BLaER1 (cell line): Measurements from ENCODE around the gene LPAR6.
"Not testable (repeated sequence)": the region's sequence is repeated elsewhere in the genome, so short reads cannot be mapped to it uniquely, and the experiment has no call there.

Source experiments
- H3K27ac ChIP-seq: shearing (Covaris generic); formaldehyde crosslinking; 2 replicates; pipeline ENCODE4 v1.8.1; 2022
- H3K27me3 ChIP-seq: shearing (Covaris generic); formaldehyde crosslinking; 2 replicates; pipeline ENCODE4 v1.8.1; 2022
- H3K36me3 ChIP-seq: shearing (Covaris generic); formaldehyde crosslinking; 2 replicates; pipeline ENCODE4 v1.8.1; 2022
- H3K4me1 ChIP-seq: shearing (Covaris generic); formaldehyde crosslinking; 2 replicates; pipeline ENCODE4 v1.8.1; 2022
- H3K4me2 ChIP-seq: shearing (Covaris generic); formaldehyde crosslinking; 2 replicates; pipeline ENCODE4 v1.8.1; 2022
- H3K4me3 ChIP-seq: shearing (Covaris generic); formaldehyde crosslinking; 2 replicates; pipeline ENCODE4 v1.8.1; 2022
- H3K9ac ChIP-seq: shearing (Covaris generic); formaldehyde crosslinking; 2 replicates; pipeline ENCODE4 v1.8.1; 2022
- H3K9me3 ChIP-seq: shearing (Covaris generic); formaldehyde crosslinking; 2 replicates; pipeline ENCODE4 v1.8.1; 2022
- H4K20me1 ChIP-seq: shearing (Covaris generic); formaldehyde crosslinking; 2 replicates; pipeline ENCODE4 v1.8.1; 2022
- Cebpa-rat ChIP-seq: shearing (Covaris generic); IDR thresholded peaks from 2 replicates; pipeline ENCODE4 v1.8.1; 2022

The LPAR6 gene

GRCh38 chr13:48412881-48413351 is at the start of gene LPAR6:
LPAR6 (minus strand) TSS chr13:48413113; CDS start chr13:48412423, 690 bp downstream.
- H3K9ac ChIP-seq, result peak within 1 kb of the TSS; percentile 80

GRCh38 chr13:48457578-48458242 is 44.8 kb upstream of the LPAR6 start:
- Histone ChIP-seq H3K36me3 (peaks cover 95% of the 10 kb centered on the region), H3K4me2 (no peak overlapping the region), H3K9me3 (peaks cover 31% of the 10 kb centered on the region), H3K4me3 (no peak overlapping the region), H3K27me3 (no peaks in the 10 kb centered on the region), H4K20me1 (no peaks in the 10 kb centered on the region), H3K4me1 (no peaks in the 10 kb centered on the region), H3K9ac (no peak overlapping the region), H3K27ac (no peak overlapping the region)
- no peak for TF ChIP-seq Cebpa-rat

More at GRCh38 chr13:48412881-48413351, at the start of gene LPAR6:
- H3K27ac ChIP-seq, result peak within 1 kb of the TSS; percentile 75
- H3K36me3 ChIP-seq, result peaks cover 40% of the 10 kb centered on the region
- no peaks in the 10 kb centered on the region for H4K20me1 ChIP-seq
- H3K4me2 ChIP-seq, result peak within 1 kb of the TSS; percentile 62
- no peaks in the 10 kb centered on the region for H3K27me3 ChIP-seq
- H3K9me3 ChIP-seq, result peaks cover 33% of the 10 kb centered on the region
- TF ChIP-seq Cebpa-rat, result no peak
- H3K4me3 ChIP-seq, result peak within 1 kb of the TSS; percentile 68
- peaks cover 12% of the 10 kb centered on the region for H3K4me1 ChIP-seq

- peaks cover 32% of the 10 kb centered on the region for H3K9me3 ChIP-seq
- no peak for TF ChIP-seq Cebpa-rat
- H3K4me1 ChIP-seq, result no peaks in the 10 kb centered on the region
- H3K4me3 ChIP-seq, result no peak overlapping the region
- H3K9ac ChIP-seq, result no peak overlapping the region
- no peaks in the 10 kb centered on the region for H3K27me3 ChIP-seq
- H3K27ac ChIP-seq, result no peak overlapping the region
- no peak overlapping the region for H3K4me2 ChIP-seq
- H4K20me1 ChIP-seq, result no peaks in the 10 kb centered on the region
- H3K36me3 ChIP-seq, result peaks cover 86% of the 10 kb centered on the region
These were observed 43.6 kb upstream of the LPAR6 start for GRCh38 chr13:48456546-48456945.

- peaks cover 81% of the 10 kb centered on the region for H3K36me3 ChIP-seq
- not testable (repeated sequence) for H3K9ac ChIP-seq, H3K4me2 ChIP-seq, H4K20me1 ChIP-seq, H3K27me3 ChIP-seq, H3K27ac ChIP-seq, H3K4me3 ChIP-seq, H3K4me1 ChIP-seq
- peaks cover 67% of the 10 kb centered on the region for H3K9me3 ChIP-seq
These were observed 38.3 kb upstream of the LPAR6 start for GRCh38 chr13:48451196-48451595.

- TF ChIP-seq Cebpa-rat, result no peak
- Histone ChIP-seq H3K4me2 (no peak overlapping the region), H3K27me3 (no peaks in the 10 kb centered on the region), H3K36me3 (peaks cover 83% of the 10 kb centered on the region), H3K4me1 (no peaks in the 10 kb centered on the region), H3K4me3 (no peak overlapping the region), H3K9ac (no peak overlapping the region), H4K20me1 (no peaks in the 10 kb centered on the region; the same call in 1 of the 2 replicates), H3K9me3 (peaks cover 65% of the 10 kb centered on the region), H3K27ac (no peak overlapping the region)
These were observed 36.7 kb upstream of the LPAR6 start for GRCh38 chr13:48449656-48450055.

- Histone ChIP-seq H3K9me3 (peaks cover 59% of the 10 kb centered on the region), H3K36me3 (peaks cover 83% of the 10 kb centered on the region), H3K27ac (no peak overlapping the region), H3K27me3 (no peaks in the 10 kb centered on the region), H4K20me1 (no peaks in the 10 kb centered on the region; the same call in 1 of the 2 replicates), H3K4me1 (no peaks in the 10 kb centered on the region), H3K9ac (no peak overlapping the region), H3K4me3 (no peak overlapping the region), H3K4me2 (no peak overlapping the region)
- TF ChIP-seq Cebpa-rat, result peak; percentile 91; the same call in 1 of the 2 replicates
These were observed 36.2 kb upstream of the LPAR6 start for GRCh38 chr13:48448959-48449614.

GRCh38 chr13:48448285-48448958 is 35.5 kb upstream of the LPAR6 start:
- no peaks in the 10 kb centered on the region for H3K27me3 ChIP-seq
- H3K36me3 ChIP-seq, result peaks cover 82% of the 10 kb centered on the region
- no peaks in the 10 kb centered on the region for H3K4me1 ChIP-seq
- no peaks in the 10 kb centered on the region; the same call in 1 of the 2 replicates for H4K20me1 ChIP-seq
- no peak overlapping the region for H3K27ac ChIP-seq
- no peak overlapping the region for H3K9ac ChIP-seq
- H3K9me3 ChIP-seq, result peaks cover 53% of the 10 kb centered on the region
- H3K4me3 ChIP-seq, result no peak overlapping the region
- no peak overlapping the region for H3K4me2 ChIP-seq
- TF ChIP-seq Cebpa-rat, result no peak

GRCh38 chr13:48446464-48446863 is 33.6 kb upstream of the LPAR6 start:
- Histone ChIP-seq H3K4me1 (no peaks in the 10 kb centered on the region), H3K4me2 (no peak overlapping the region), H3K9ac (no peak overlapping the region), H4K20me1 (no peaks in the 10 kb centered on the region; the same call in 1 of the 2 replicates), H3K27me3 (no peaks in the 10 kb centered on the region), H3K4me3 (no peak overlapping the region), H3K9me3 (peaks cover 38% of the 10 kb centered on the region), H3K27ac (no peak overlapping the region), H3K36me3 (peaks cover 77% of the 10 kb centered on the region)
- no peak for TF ChIP-seq Cebpa-rat

- Histone ChIP-seq H3K4me3 (no peak overlapping the region), H3K9ac (no peak overlapping the region), H3K27ac (no peak overlapping the region), H4K20me1 (no peaks in the 10 kb centered on the region), H3K36me3 (peaks cover 55% of the 10 kb centered on the region), H3K4me1 (no peaks in the 10 kb centered on the region), H3K4me2 (no peak overlapping the region), H3K9me3 (peaks cover 13% of the 10 kb centered on the region; the same call in 1 of the 2 replicates), H3K27me3 (no peaks in the 10 kb centered on the region)
- no peak for TF ChIP-seq Cebpa-rat
These were observed 30.7 kb upstream of the LPAR6 start for GRCh38 chr13:48443442-48444208.
